KMS-11 (cell line): ENCODE measurements around the gene SMG6.

Source experiments
- H2AFZ ChIP-seq: fragments of 200-600 bp; sonication (generic); 2 replicates; pipeline ENCODE4 v1.6.1; 2016; ENCODE audit warnings: antibody characterized with exemption, mixed run types, low read depth
- H3K27ac ChIP-seq: fragments of 200-600 bp; sonication (generic); 2 replicates; pipeline ENCODE4 v1.6.1; 2016; ENCODE audit warnings: mild to moderate bottlenecking, mixed run types
- H3K27me3 ChIP-seq: fragments of 200-600 bp; sonication (generic); 2 replicates; pipeline ENCODE4 v1.6.1; 2017; ENCODE audit warnings: mild to moderate bottlenecking, low read depth, mixed run types, moderate library complexity; ENCODE audit not compliant: insufficient read depth
- H3K36me3 ChIP-seq: fragments of 200-600 bp; sonication (generic); 2 replicates; pipeline ENCODE4 v1.6.1; 2017; ENCODE audit warnings: mild to moderate bottlenecking, mixed run types; ENCODE audit not compliant: insufficient read depth
- H3K4me1 ChIP-seq: fragments of 200-600 bp; sonication (generic); 2 replicates; pipeline ENCODE4 v1.6.1; 2016; ENCODE audit warnings: mild to moderate bottlenecking, low read depth, mixed run types; ENCODE audit not compliant: poor library complexity, severe bottlenecking
- H3K4me2 ChIP-seq: fragments of 200-600 bp; sonication (generic); 2 replicates; pipeline ENCODE4 v1.7.0; 2016; ENCODE audit warnings: mild to moderate bottlenecking, mixed run types
- H3K4me3 ChIP-seq: fragments of 200-600 bp; sonication (generic); IDR thresholded peaks from 2 replicates; pipeline ENCODE4 v1.6.1; 2017; ENCODE audit warnings: low read depth, low read length, mixed read lengths; ENCODE audit not compliant: insufficient read depth
- H3K79me2 ChIP-seq: fragments of 200-600 bp; sonication (generic); 2 replicates; pipeline ENCODE4 v1.6.1; 2016; ENCODE audit warnings: low read depth, mixed run types; ENCODE audit not compliant: insufficient read depth
- H3K9ac ChIP-seq: fragments of 200-600 bp; sonication (generic); 2 replicates; pipeline ENCODE4 v1.6.1; 2016; ENCODE audit warnings: mild to moderate bottlenecking, mixed run types
- H4K20me1 ChIP-seq: fragments of 200-600 bp; sonication (generic); 2 replicates; pipeline ENCODE4 v1.6.1; 2016; ENCODE audit warnings: mild to moderate bottlenecking, mixed run types; ENCODE audit not compliant: insufficient read depth
- TF ChIP-seq, protein P1 (sequence below): fragments of 200-600 bp; sonication (generic); conservative IDR thresholded peaks from 2 replicates; pipeline ENCODE4 v1.6.1; 2017; ENCODE audit warnings: low read depth, mild to moderate bottlenecking, antibody characterized with exemption, low read length, moderate library complexity, mixed read lengths

The SMG6 gene

GRCh38 chr17:2214047-2214928, 89.3 kb downstream of the SMG6 start:
- peak overlapping the region; percentile 84 for H3K4me2 ChIP-seq
- TF ChIP-seq, protein P1, sequence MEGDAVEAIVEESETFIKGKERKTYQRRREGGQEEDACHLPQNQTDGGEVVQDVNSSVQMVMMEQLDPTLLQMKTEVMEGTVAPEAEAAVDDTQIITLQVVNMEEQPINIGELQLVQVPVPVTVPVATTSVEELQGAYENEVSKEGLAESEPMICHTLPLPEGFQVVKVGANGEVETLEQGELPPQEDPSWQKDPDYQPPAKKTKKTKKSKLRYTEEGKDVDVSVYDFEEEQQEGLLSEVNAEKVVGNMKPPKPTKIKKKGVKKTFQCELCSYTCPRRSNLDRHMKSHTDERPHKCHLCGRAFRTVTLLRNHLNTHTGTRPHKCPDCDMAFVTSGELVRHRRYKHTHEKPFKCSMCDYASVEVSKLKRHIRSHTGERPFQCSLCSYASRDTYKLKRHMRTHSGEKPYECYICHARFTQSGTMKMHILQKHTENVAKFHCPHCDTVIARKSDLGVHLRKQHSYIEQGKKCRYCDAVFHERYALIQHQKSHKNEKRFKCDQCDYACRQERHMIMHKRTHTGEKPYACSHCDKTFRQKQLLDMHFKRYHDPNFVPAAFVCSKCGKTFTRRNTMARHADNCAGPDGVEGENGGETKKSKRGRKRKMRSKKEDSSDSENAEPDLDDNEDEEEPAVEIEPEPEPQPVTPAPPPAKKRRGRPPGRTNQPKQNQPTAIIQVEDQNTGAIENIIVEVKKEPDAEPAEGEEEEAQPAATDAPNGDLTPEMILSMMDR, result no peak
- H2AFZ ChIP-seq, result peak overlapping the region; percentile 14; the same call in 1 of the 2 replicates
- no peak overlapping the region for H3K4me3 ChIP-seq
- H3K79me2 ChIP-seq, result no peaks in the 10 kb centered on the region
- peaks cover 80% of the 10 kb centered on the region for H3K4me1 ChIP-seq
- H3K27ac ChIP-seq, result peak overlapping the region; percentile 90
- H3K36me3 ChIP-seq, result no peaks in the 10 kb centered on the region
- no peaks in the 10 kb centered on the region for H3K27me3 ChIP-seq
- H4K20me1 ChIP-seq, result no peaks in the 10 kb centered on the region
- H3K9ac ChIP-seq, result peak overlapping the region; percentile 56; the same call in 1 of the 2 replicates

GRCh38 chr17:2213291-2213960, 90.2 kb downstream of the SMG6 start:
- peaks cover 72% of the 10 kb centered on the region for H3K4me1 ChIP-seq
- peak overlapping the region; percentile 90 for H3K27ac ChIP-seq
- H3K79me2 ChIP-seq, result no peaks in the 10 kb centered on the region
- no peaks in the 10 kb centered on the region for H3K27me3 ChIP-seq
- H4K20me1 ChIP-seq, result no peaks in the 10 kb centered on the region
- H3K4me3 ChIP-seq, result no peak overlapping the region
- no peaks in the 10 kb centered on the region for H3K36me3 ChIP-seq
- H2AFZ ChIP-seq, result no peak overlapping the region
- peak overlapping the region; percentile 9; the same call in 1 of the 2 replicates for H3K9ac ChIP-seq
- TF ChIP-seq, protein P1, result no peak
- H3K4me2 ChIP-seq, result peak overlapping the region; percentile 84

DNA sequence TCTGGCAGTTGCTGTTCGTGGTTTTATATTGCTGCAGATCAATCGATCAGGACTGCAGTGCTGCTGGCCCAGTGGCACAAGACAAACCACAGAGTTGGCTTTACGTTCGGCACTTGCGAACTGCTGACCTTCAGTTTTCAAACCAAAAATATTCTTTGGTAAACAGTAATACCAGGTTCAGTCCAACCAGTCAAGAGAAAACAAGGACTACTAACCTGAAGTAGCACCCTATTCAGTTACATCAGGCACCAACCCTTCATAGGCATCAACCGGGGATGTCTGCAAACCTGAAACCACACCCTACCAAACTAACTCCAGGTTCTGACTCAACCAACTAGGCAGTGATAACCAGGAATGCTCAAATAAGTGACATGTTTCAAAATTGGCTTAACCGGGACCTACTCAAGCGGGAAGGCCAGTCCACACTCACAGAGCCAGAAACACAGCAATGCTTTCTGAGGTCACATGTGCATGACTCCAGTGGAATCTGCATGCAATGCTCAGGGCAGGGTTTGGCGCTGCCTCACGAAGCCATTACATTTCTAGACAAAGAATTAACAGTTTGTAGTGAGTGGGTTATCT, 91.1 kb downstream of the SMG6 start:
- Histone ChIP-seq H3K4me3 (no peak overlapping the region), H3K36me3 (no peaks in the 10 kb centered on the region), H3K27ac (peak overlapping the region; percentile 90), H3K9ac (peak overlapping the region; percentile 9; the same call in 1 of the 2 replicates), H3K79me2 (no peaks in the 10 kb centered on the region), H4K20me1 (no peaks in the 10 kb centered on the region), H2AFZ (no peak overlapping the region), H3K27me3 (no peaks in the 10 kb centered on the region), H3K4me1 (peaks cover 66% of the 10 kb centered on the region), H3K4me2 (peak overlapping the region; percentile 84)
- TF ChIP-seq, protein P1, result no peak

- Histone ChIP-seq H3K79me2 (no peaks in the 10 kb centered on the region), H3K9ac (peak overlapping the region; percentile 9; the same call in 1 of the 2 replicates), H4K20me1 (no peaks in the 10 kb centered on the region), H3K4me3 (no peak overlapping the region), H3K27me3 (no peaks in the 10 kb centered on the region), H3K4me1 (peaks cover 63% of the 10 kb centered on the region), H3K4me2 (peak overlapping the region; percentile 84), H3K36me3 (no peaks in the 10 kb centered on the region), H2AFZ (no peak overlapping the region), H3K27ac (peak overlapping the region; percentile 90)
- TF ChIP-seq, protein P1, result no peak
Observed at GRCh38 chr17:2211661-2212399, 91.8 kb downstream of the SMG6 start.
